ENCODE data around the gene ZIC4.

The ZIC4 gene

GRCh38 chr3:147406028-147406931 is at the start of gene ZIC4:
Gene ZIC4, minus strand, starts transcription at chr3:147406543. Its CDS starts 3,746 bp downstream, at chr3:147402797.
- DNase-seq, result peak; percentile 62

DNA sequence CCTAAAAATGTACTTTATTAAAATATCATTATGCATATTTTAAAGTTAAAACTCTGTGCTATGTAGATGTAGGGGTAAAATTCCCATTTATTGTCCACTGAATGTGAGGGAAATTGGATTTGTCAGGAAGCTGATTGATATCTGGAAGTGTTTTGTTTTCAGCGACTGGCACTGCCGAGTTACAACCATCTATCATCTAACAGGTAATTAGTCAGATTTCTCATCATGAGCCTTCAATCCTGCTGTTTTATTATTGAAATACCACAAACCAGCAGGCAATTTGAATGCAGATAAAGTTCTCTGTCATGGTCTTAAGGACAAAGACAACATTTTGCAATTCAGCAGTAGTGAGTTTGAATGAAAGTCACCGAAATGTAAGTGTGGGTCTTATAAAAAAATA is 43.3 kb upstream of the ZIC4 start:
- no peak for DNase-seq

GRCh38 chr3:147447224-147447623 is 40.9 kb upstream of the ZIC4 start:
- DNase-seq, result no peak

- DNase-seq, result peak; percentile 65
These were observed 25.4 kb upstream of the ZIC4 start for GRCh38 chr3:147431751-147432150.

GRCh38 chr3:147428754-147429153 is 22.4 kb upstream of the ZIC4 start:
- no peak for DNase-seq

- no peak for DNase-seq
These were observed 22.0 kb upstream of the ZIC4 start for GRCh38 chr3:147428326-147428725.

DNA sequence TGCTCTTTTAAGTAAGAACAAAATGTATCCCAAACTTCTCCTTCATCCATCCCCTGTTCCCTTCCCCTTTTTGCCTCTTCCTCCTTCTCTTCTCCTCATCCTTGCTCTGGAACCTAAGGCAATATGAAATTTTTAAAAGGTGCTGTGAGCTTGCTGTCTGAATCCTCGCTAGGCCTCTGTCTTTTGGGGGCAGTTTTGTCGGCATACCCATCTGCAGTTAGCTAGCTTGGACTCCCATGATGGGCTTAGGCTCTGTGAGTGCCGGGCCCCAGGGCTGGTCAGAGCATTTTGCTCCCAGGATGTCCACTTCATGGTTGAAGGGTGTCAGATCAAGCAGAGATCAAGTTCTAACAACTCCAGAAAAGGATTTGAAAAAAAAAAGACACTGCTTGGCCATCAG is 21.4 kb upstream of the ZIC4 start:
- no peak for DNase-seq

DNA sequence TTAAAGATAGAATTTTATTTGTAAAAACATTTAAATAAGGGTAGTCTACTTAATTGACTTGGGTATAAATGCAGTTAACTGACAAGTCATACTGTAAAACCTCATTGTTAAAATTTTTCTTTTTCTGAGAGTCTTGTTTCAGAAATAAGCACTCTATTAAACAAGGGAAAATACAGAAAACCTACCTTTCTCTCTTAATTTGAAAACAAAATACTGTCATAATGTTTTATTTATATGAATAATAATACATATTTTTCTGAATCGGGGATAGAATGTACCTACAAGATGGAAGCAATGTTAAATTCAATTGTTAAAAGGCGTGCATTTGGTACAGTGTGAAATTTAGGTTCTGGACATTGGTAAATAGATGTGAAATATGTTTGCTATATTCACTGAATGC is 20.6 kb upstream of the ZIC4 start:
- no peak for DNase-seq

GRCh38 chr3:147425388-147425850 is 19.1 kb upstream of the ZIC4 start:
- no peak for DNase-seq

GRCh38 chr3:147424581-147425387 is 18.4 kb upstream of the ZIC4 start:
- no peak for DNase-seq

DNA sequence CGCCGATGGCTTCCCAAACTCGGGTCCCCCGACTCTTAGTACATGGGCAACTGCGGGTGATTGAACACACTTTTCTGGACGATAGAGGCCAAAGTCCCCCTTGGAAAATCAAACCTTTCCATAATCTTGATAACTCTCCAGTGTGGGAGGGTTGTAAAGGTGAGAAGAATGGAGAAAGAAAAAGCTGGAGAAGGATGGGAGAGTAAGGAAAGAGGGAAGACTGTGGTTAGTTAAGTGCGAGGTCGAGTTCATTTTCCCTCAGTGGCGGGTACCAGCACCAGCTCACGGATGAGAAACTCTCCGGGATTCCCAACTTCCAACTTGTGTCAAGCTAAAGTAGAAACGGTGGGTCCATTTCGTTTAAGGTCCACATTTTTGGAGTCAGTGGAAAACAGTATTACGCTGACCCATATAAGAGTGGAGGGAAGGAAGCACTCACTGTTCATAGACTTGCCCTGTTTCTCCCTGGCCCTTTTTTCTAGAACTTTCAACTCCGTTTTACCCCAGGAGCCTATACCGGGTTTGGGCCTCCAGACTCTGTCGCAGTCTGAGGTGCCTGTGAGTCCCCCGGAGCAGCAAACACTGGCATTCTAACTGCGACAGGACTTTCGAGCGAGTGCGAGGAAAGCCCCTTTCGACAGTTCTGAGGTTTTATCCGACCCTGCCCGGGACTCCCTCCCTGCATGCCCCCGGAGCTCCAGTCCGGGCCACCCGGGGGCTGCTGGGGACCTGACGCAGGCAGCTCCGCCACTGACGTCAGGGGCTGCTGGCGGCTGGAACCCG is 17.6 kb upstream of the ZIC4 start:
- DNase-seq, result no peak

GRCh38 chr3:147423537-147423797 is 17.1 kb upstream of the ZIC4 start:
- no peak for DNase-seq

- DNase-seq, result no peak
These were observed 16.5 kb upstream of the ZIC4 start for GRCh38 chr3:147422601-147423536.

DNA sequence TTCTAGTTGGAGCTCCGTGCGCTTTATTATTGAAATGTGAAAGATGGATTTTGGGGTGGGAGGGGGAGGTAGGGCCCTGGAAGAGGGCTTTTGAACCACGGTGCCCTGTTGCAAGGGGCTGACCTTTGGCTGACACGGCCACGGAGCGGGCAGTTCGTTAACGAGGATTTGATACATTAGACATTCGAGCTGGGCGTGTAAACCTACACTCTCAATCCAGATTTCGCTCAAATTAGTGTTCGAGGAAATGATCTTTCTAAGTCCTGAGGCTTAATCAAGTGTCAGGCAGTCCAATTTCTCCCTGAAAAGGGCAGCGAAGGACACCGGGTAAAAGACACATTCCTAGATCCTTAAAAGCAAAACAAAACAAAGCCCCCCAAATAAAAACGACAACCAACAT is 15.9 kb upstream of the ZIC4 start:
- DNase-seq, result no peak

GRCh38 chr3:147421184-147421912 is 15.0 kb upstream of the ZIC4 start:
- no peak for DNase-seq

DNA sequence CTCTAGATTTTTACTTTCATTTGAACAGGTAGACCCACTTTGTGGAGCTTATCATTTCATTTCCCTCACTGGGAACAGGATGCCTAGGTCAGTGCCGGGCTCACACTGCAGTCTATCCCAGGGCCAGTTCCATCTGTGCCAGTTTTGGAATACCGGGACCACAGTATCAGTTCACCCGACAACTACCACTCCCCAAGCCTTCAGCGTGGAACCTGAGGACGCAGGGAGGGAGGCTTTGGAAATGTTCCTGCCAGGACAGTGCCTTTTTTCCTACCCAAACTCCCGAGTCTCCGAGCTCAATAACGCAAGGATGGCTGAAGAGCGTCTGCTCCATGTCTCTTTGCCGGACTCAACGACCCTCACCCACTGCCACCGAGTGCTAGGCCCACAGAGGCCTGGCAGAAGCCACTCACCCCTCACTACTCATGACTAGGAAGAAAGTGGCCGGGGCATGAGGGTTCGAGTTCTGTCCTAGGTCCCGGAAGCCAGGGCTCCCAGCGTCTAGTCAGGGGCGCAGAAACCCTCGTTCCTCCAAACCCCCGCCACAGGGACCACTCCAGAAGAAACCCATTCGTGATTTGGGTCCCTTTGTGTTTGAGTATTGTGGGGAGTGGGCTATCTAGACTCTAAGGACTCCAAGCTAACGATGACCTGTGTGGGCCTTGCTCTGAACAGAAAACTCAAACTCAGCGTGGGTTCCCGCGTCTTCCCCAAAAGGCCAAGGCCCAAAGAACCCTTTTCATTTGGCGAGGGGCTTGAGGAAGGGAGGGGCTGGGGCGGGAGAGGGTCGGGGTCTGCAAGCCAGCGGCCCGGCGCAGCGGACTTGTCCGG is 14.2 kb upstream of the ZIC4 start:
- no peak for DNase-seq

- DNase-seq, result no peak
These were observed 13.5 kb upstream of the ZIC4 start for GRCh38 chr3:147419781-147420224.

- peak; percentile 86 for DNase-seq
These were observed 12.7 kb upstream of the ZIC4 start for GRCh38 chr3:147418808-147419701.

- no peak for DNase-seq
These were observed 12.0 kb upstream of the ZIC4 start for GRCh38 chr3:147418371-147418781.

Data from fibroblast of upper back skin (primary cell).